Activated naive CD8-positive, alpha-beta T cell treated with anti-CD3 and anti-CD28 coated beads, Interleukin-2, amount 10 ng/mL, durations not matched to agents 7 days and 5 days (primary cell): ENCODE measurements around the gene SLC31A1. TPM values are rescaled to one million over a fixed set of nuclear protein-coding genes. Genes with fewer than 3 reads are reported as not detected.
"Not testable (repeated sequence)": the region's sequence is repeated elsewhere in the genome, so short reads cannot be mapped to it uniquely, and the experiment has no call there.

Experiments used
- ATAC-seq: fragments of 150-1000 bp; cut with Tn5 transposase; one replicate; pipeline ENCODE4 v1.10.0; 2021; ENCODE audit warnings: low read depth, moderate library complexity
- POLR2A ChIA-PET: fragments of 350-600 bp; sonication (Branson Sonifier 250); formaldehyde crosslinking; loops from one replicate; lab custom pipeline; 2021; ENCODE audit warnings: antibody characterized with exemption; lab: Charles Lee
- DNase-seq: peaks from one replicate; pipeline ENCODE4 v3.0.0; 2021
- H3K27ac Mint-ChIP-seq: one replicate; pipeline ENCODE4 v1.8.0; 2022; ENCODE audit warnings: mild to moderate bottlenecking, mixed read lengths
- H3K27me3 Mint-ChIP-seq: one replicate; pipeline ENCODE4 v1.8.0; 2022; ENCODE audit warnings: mild to moderate bottlenecking, moderate library complexity, mixed read lengths
- H3K36me3 Mint-ChIP-seq: one replicate; pipeline ENCODE4 v1.8.0; 2021; ENCODE audit warnings: mild to moderate bottlenecking, mixed read lengths
- H3K4me1 Mint-ChIP-seq: one replicate; pipeline ENCODE4 v1.8.0; 2021; ENCODE audit warnings: mixed read lengths
- H3K4me3 Mint-ChIP-seq: one replicate; pipeline ENCODE4 v1.8.0; 2022; ENCODE audit warnings: mild to moderate bottlenecking, moderate library complexity, mixed read lengths
- H3K9me3 Mint-ChIP-seq: one replicate; pipeline ENCODE4 v1.8.0; 2021; ENCODE audit warnings: mixed read lengths
- total RNA-seq, 2 experiments: library from RNA; stranded (reverse); gene quantifications; one replicate each; pipeline ENCODE4 v1.2.3, GENCODE V29; 2021

The SLC31A1 gene
- total RNA-seq, 2 experiments from 2014 or later = 8.8 to 9.3 TPM

DNA sequence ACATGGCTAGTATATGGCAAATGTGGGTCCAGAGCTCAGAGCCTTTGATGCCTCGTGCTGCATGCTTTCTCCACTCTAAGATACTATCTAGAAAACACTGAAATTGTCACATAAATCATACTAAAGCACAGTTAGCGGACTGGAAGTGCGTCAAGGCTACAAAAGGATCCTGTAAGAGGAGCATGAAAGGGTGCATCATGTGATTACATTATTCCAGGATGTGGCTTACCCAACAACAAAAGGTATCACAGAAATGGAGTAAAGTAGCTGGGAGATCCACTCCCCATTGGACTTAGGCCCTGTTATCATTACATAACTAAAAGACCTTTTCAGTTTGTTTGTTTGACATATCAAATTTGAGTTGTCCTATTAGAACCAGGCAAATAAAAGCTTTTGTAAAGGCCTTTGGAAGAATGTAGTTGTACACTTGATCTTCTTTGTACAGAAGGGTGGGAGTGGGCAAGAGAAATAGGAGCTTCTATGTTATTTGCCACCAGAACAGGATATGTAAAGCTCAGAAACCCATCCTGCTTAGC lies 6.9 kb downstream of the SLC31A1 start:
- peaks cover 17% of the 10 kb centered on the region for H3K4me1 Mint-ChIP-seq
- DNase-seq (no peak), ATAC-seq (no peak)
- H3K27me3 Mint-ChIP-seq = no peaks in the 10 kb centered on the region
- no peak overlapping the region for H3K4me3 Mint-ChIP-seq
- H3K9me3 Mint-ChIP-seq = no peaks in the 10 kb centered on the region
- H3K36me3 Mint-ChIP-seq = peaks cover 3% of the 10 kb centered on the region
- H3K27ac Mint-ChIP-seq = no peak overlapping the region
- POLR2A ChIA-PET = no interaction called here

- no peak overlapping the region for H3K4me3 Mint-ChIP-seq
- POLR2A ChIA-PET = interaction anchor here (2.2 kb wide), 1 partner anchor 11 kb away, joined by 11 read pairs; the partner anchor contains the start of genes FKBP15 and SLC31A1
- H3K4me1 Mint-ChIP-seq = peaks cover 15% of the 10 kb centered on the region
- H3K9me3 Mint-ChIP-seq = no peaks in the 10 kb centered on the region
- H3K27me3 Mint-ChIP-seq = no peaks in the 10 kb centered on the region
- no peak for DNase-seq
- peaks cover 5% of the 10 kb centered on the region for H3K36me3 Mint-ChIP-seq
- no peak overlapping the region for H3K27ac Mint-ChIP-seq
- no peak for ATAC-seq
Observed at GRCh38 chr9:113231701-113232100, 10.4 kb downstream of the SLC31A1 start.

GRCh38 chr9:113235701-113236255 lies 14.4 kb downstream of the SLC31A1 start:
- ATAC-seq, POLR2A ChIA-PET, H3K9me3 Mint-ChIP-seq: not testable (repeated sequence)

GRCh38 chr9:113237026-113237425 lies 15.7 kb downstream of the SLC31A1 start:
- POLR2A ChIA-PET = interaction anchor here (0.5 kb wide), 1 partner anchor 897 kb away, joined by 3 read pairs; no protein-coding TSS in a partner anchor
- no peak overlapping the region for H3K4me3 Mint-ChIP-seq
- H3K4me1 Mint-ChIP-seq = peaks cover 14% of the 10 kb centered on the region
- no peaks in the 10 kb centered on the region for H3K9me3 Mint-ChIP-seq
- H3K36me3 Mint-ChIP-seq = peaks cover 1% of the 10 kb centered on the region
- DNase-seq (no peak), ATAC-seq (no peak)
- no peaks in the 10 kb centered on the region for H3K27me3 Mint-ChIP-seq
- H3K27ac Mint-ChIP-seq = no peak overlapping the region

More at GRCh38 chr9:113235701-113236255, 14.4 kb downstream of the SLC31A1 start:
- not testable (repeated sequence) for H3K4me3 Mint-ChIP-seq, DNase-seq, H3K27ac Mint-ChIP-seq, H3K27me3 Mint-ChIP-seq, H3K36me3 Mint-ChIP-seq
- H3K4me1 Mint-ChIP-seq = peaks cover 14% of the 10 kb centered on the region

GRCh38 chr9:113238202-113238858 lies 17.0 kb downstream of the SLC31A1 start:
- no peak for DNase-seq
- Mint-ChIP-seq H3K27me3 (no peaks in the 10 kb centered on the region), H3K4me1 (peaks cover 4% of the 10 kb centered on the region), H3K4me3 (no peak overlapping the region), H3K27ac (no peak overlapping the region), H3K36me3 (peaks cover 1% of the 10 kb centered on the region), H3K9me3 (no peaks in the 10 kb centered on the region)
- POLR2A ChIA-PET = no interaction called here
- ATAC-seq = no peak

- peaks cover 4% of the 10 kb centered on the region for H3K4me1 Mint-ChIP-seq
- no peaks in the 10 kb centered on the region for H3K27me3 Mint-ChIP-seq
- POLR2A ChIA-PET = no interaction called here
- ATAC-seq (no peak), DNase-seq (no peak)
- H3K27ac Mint-ChIP-seq = no peak overlapping the region
- peaks cover 1% of the 10 kb centered on the region for H3K36me3 Mint-ChIP-seq
- no peaks in the 10 kb centered on the region for H3K9me3 Mint-ChIP-seq
- H3K4me3 Mint-ChIP-seq = no peak overlapping the region
Observed at GRCh38 chr9:113238859-113239232, 17.5 kb downstream of the SLC31A1 start.

DNA sequence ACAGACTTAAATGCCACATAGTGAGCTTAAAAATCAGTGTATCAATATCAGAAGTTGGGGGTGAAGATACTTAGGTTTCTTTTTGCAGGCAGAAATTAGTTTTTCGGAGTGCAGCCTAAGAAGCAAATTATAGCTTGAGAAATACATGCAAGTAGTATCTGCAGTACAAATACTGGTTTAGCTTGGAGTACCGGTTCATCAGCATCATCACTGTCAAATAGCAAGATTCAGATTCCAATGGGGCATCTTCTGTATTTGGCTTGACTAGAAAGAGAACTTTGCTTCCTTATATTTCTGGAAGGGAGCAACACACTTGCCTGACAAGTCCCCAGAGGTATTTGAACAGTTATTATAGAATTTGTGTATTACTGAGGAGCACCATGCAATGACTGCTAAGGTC lies 19.8 kb downstream of the SLC31A1 start:
- Mint-ChIP-seq H3K4me1 (peaks cover 4% of the 10 kb centered on the region), H3K27me3 (no peaks in the 10 kb centered on the region), H3K9me3 (no peaks in the 10 kb centered on the region), H3K4me3 (no peak overlapping the region), H3K27ac (no peak overlapping the region), H3K36me3 (no peaks in the 10 kb centered on the region)
- DNase-seq (no peak), ATAC-seq (no peak)
- POLR2A ChIA-PET = no interaction called here

GRCh38 chr9:113244556-113244955 lies 23.2 kb downstream of the SLC31A1 start:
- no peak overlapping the region for H3K27ac Mint-ChIP-seq
- H3K27me3 Mint-ChIP-seq = no peaks in the 10 kb centered on the region
- no peak for DNase-seq
- H3K4me1 Mint-ChIP-seq = no peaks in the 10 kb centered on the region
- ATAC-seq = no peak
- H3K36me3 Mint-ChIP-seq = peaks cover 7% of the 10 kb centered on the region
- peaks cover 2% of the 10 kb centered on the region for H3K9me3 Mint-ChIP-seq
- POLR2A ChIA-PET = no interaction called here
- no peak overlapping the region for H3K4me3 Mint-ChIP-seq

DNA sequence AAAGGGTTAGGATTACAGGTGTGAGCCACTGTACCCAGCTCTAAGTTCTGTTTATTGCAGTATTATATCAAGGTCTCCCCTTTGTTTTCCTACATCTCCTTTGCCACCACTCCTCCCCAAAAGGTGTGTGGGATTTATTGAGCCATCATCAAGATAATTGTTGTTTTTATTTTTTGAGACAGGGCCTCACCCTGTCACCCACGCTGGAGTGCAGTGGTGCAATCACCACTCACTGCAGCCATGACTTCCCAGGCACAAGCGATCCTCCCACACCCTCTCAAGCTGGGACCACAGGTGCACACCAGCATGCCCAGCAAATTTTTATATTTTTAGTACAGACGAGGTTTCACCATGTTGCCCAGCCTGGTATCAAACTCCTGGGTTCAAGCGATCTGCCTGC lies 24.6 kb downstream of the SLC31A1 start:
- POLR2A ChIA-PET = no interaction called here
- Mint-ChIP-seq H3K36me3 (peaks cover 7% of the 10 kb centered on the region), H3K9me3 (peaks cover 3% of the 10 kb centered on the region), H3K4me3 (no peak overlapping the region), H3K27ac (no peak overlapping the region), H3K4me1 (no peaks in the 10 kb centered on the region), H3K27me3 (no peaks in the 10 kb centered on the region)
- DNase-seq (no peak), ATAC-seq (no peak)

GRCh38 chr9:113246928-113247327 lies 25.6 kb downstream of the SLC31A1 start:
- H3K4me1 Mint-ChIP-seq = no peaks in the 10 kb centered on the region
- no peak for ATAC-seq
- no peaks in the 10 kb centered on the region for H3K27me3 Mint-ChIP-seq
- peaks cover 9% of the 10 kb centered on the region for H3K36me3 Mint-ChIP-seq
- DNase-seq = no peak
- H3K9me3 Mint-ChIP-seq = peaks cover 3% of the 10 kb centered on the region
- no peak overlapping the region for H3K27ac Mint-ChIP-seq
- H3K4me3 Mint-ChIP-seq = no peak overlapping the region
- POLR2A ChIA-PET = no interaction called here

DNA sequence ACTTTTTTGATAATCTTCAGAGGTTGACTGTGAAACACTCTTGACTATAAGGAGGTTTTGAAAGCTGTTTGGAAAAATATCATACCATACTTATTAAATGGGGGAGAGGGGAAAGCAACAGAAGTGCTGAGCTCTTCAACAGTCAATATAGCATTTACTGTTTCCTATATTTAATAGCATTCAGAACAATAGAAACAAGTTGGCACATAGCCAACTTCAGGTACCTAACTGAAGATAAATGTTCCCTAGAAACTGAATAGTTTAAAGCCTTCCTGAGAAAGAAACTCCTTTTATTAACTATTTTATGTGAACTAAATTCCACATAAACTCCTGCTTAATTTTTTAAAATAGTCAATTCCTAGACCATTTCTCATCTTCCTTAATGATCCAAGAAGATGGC lies 26.3 kb downstream of the SLC31A1 start:
- Mint-ChIP-seq H3K27me3 (no peaks in the 10 kb centered on the region), H3K36me3 (peaks cover 9% of the 10 kb centered on the region), H3K4me1 (no peaks in the 10 kb centered on the region), H3K4me3 (no peak overlapping the region), H3K9me3 (peaks cover 3% of the 10 kb centered on the region), H3K27ac (no peak overlapping the region)
- DNase-seq (no peak), ATAC-seq (no peak)
- POLR2A ChIA-PET = no interaction called here

DNA sequence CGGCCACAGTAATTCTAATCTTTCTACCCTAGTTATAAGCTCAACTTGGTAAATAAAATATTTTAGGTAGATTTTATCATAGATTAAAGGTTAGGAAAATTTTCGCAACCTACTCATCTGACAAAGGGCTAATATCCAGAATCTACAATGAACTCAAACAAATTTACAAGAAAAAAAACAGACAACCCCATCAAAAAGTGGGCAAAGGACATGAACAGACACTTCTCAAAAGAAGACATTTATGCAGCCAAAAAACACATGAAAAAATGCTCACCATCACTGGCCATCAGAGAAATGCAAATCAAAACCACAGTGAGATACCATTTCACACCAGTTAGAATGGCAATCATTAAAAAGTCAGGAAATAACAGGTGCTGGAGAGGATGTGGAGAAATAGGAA lies 28.3 kb downstream of the SLC31A1 start:
- H3K4me1 Mint-ChIP-seq, DNase-seq, POLR2A ChIA-PET, ATAC-seq, H3K36me3 Mint-ChIP-seq, H3K4me3 Mint-ChIP-seq, H3K9me3 Mint-ChIP-seq, H3K27ac Mint-ChIP-seq, H3K27me3 Mint-ChIP-seq: not testable (repeated sequence)

GRCh38 chr9:113250807-113251206 lies 29.5 kb downstream of the SLC31A1 start:
- Mint-ChIP-seq H3K9me3 (peaks cover 3% of the 10 kb centered on the region), H3K4me1 (peaks cover 2% of the 10 kb centered on the region), H3K27me3 (no peaks in the 10 kb centered on the region), H3K36me3 (peaks cover 9% of the 10 kb centered on the region), H3K4me3 (no peak overlapping the region), H3K27ac (no peak overlapping the region)
- no peak for ATAC-seq
- DNase-seq = no peak
- POLR2A ChIA-PET = no interaction called here

DNA sequence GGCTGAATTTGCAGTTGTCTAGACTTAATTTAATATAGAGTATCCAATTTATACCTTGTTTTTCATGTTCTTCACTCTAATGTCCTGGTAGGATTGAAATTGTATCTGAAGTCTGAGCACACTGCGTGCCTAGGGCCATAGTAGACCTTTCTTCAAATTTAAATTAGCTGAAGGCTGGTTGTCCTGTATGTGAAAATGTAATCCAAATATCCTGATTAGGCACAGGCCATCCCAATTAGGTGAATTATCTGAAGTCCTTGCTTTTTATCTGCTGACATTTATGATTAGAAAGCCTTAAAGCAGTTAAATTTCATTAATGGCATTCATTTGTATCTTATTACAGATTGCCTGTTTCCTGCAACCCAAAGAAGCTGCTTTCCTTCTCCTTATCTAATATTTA lies 33.6 kb downstream of the SLC31A1 start:
- peaks cover 1% of the 10 kb centered on the region for H3K9me3 Mint-ChIP-seq
- H3K36me3 Mint-ChIP-seq = peaks cover 12% of the 10 kb centered on the region
- DNase-seq = no peak
- peaks cover 5% of the 10 kb centered on the region for H3K4me1 Mint-ChIP-seq
- no peaks in the 10 kb centered on the region for H3K27me3 Mint-ChIP-seq
- no peak for ATAC-seq
- H3K27ac Mint-ChIP-seq = no peak overlapping the region
- H3K4me3 Mint-ChIP-seq = no peak overlapping the region
- POLR2A ChIA-PET = no interaction called here
